MM.1S (cell line): Measurements from ENCODE around the gene WIPF2.

ENCODE experiments used
- DNase-seq: peaks from one replicate; pipeline ENCODE4 v3.0.0-alpha.2; 2015
- H2AFZ ChIP-seq: fragments of 300-600 bp; sonication (generic); 2 replicates; pipeline ENCODE4 v1.6.0; 2016; ENCODE audit warnings: antibody characterized with exemption, low read length
- H3F3A ChIP-seq: fragments of 300-600 bp; sonication (generic); 2 replicates; pipeline ENCODE4 v1.6.1; 2016; ENCODE audit warnings: mild to moderate bottlenecking, antibody characterized with exemption, low read length, moderate library complexity, mixed read lengths; ENCODE audit not compliant: insufficient read depth
- H3K27ac ChIP-seq: fragments of 300-600 bp; sonication (generic); 2 replicates; pipeline ENCODE4 v1.5.1; 2016; ENCODE audit warnings: mild to moderate bottlenecking, low read length
- H3K27me3 ChIP-seq: fragments of 300-600 bp; sonication (generic); replicated peaks from 2 replicates; pipeline ENCODE4 v1.6.0; 2016; ENCODE audit warnings: low read length; ENCODE audit not compliant: insufficient read depth
- H3K36me3 ChIP-seq: fragments of 300-600 bp; sonication (generic); replicated peaks from 2 replicates; pipeline ENCODE4 v1.6.1; 2016; ENCODE audit warnings: mild to moderate bottlenecking, low read length, mixed read lengths; ENCODE audit not compliant: insufficient read depth
- H3K4me1 ChIP-seq: fragments of 300-600 bp; sonication (generic); 2 replicates; pipeline ENCODE4 v1.6.1; 2016; ENCODE audit warnings: low read length, mixed read lengths
- H3K4me2 ChIP-seq: fragments of 300-600 bp; sonication (generic); 2 replicates; pipeline ENCODE4 v1.6.0; 2016; ENCODE audit warnings: low read depth, low read length
- H3K4me3 ChIP-seq: fragments of 300-600 bp; sonication (generic); 2 replicates; pipeline ENCODE4 v1.5.1; 2016; ENCODE audit warnings: low read length, mixed read lengths
- H3K79me2 ChIP-seq: fragments of 300-600 bp; sonication (generic); 2 replicates; pipeline ENCODE4 v1.6.1; 2016; ENCODE audit warnings: mixed run types, low read length, mixed read lengths
- H3K9ac ChIP-seq: fragments of 300-600 bp; sonication (generic); 2 replicates; pipeline ENCODE4 v1.6.1; 2016; ENCODE audit warnings: low read length, mixed read lengths
- H3K9me2 ChIP-seq: fragments of 300-600 bp; sonication (generic); replicated peaks from 2 replicates; pipeline ENCODE4 v1.6.1; 2016; ENCODE audit warnings: mild to moderate bottlenecking, low read length, mixed read lengths; ENCODE audit not compliant: insufficient read depth
- H3K9me3 ChIP-seq: fragments of 300-600 bp; sonication (generic); replicated peaks from 2 replicates; pipeline ENCODE4 v1.6.1; 2016; ENCODE audit warnings: mild to moderate bottlenecking, low read length, mixed read lengths; ENCODE audit not compliant: insufficient read depth
- H4K20me1 ChIP-seq: fragments of 300-600 bp; sonication (generic); 2 replicates; pipeline ENCODE4 v1.6.1; 2016; ENCODE audit warnings: mild to moderate bottlenecking, low read length, moderate library complexity, mixed read lengths; ENCODE audit not compliant: insufficient read depth
- CTCF ChIP-seq: fragments of 300-600 bp; sonication (generic); IDR thresholded peaks from 2 replicates; pipeline ENCODE4 v1.5.1; 2016; ENCODE audit warnings: antibody characterized with exemption, low read length, mixed read lengths
- EZH2 ChIP-seq: fragments of 300-600 bp; sonication (generic); optimal IDR thresholded peaks from 2 replicates; pipeline ENCODE3; 2017; ENCODE audit warnings: low read depth, mild to moderate bottlenecking, antibody characterized with exemption, low read length, mixed read lengths
- EZH2phosphoT487 ChIP-seq: fragments of 300-600 bp; sonication (generic); IDR thresholded peaks from 2 replicates; pipeline ENCODE4 v1.6.1; 2018; ENCODE audit warnings: antibody characterized with exemption, low read length

WIPF2 gene

GRCh38 chr17:40331743-40332641, 112.9 kb downstream of the WIPF2 start:
- Histone ChIP-seq H3F3A (no peaks in the 10 kb centered on the region), H3K9me2 (no peaks in the 10 kb centered on the region), H3K9me3 (no peaks in the 10 kb centered on the region), H4K20me1 (peaks cover 64% of the 10 kb centered on the region), H3K36me3 (peaks cover 6% of the 10 kb centered on the region), H3K4me3 (no peak overlapping the region), H2AFZ (no peak overlapping the region), H3K4me1 (peaks cover 12% of the 10 kb centered on the region), H3K9ac (no peak overlapping the region), H3K27ac (no peak overlapping the region), H3K27me3 (no peaks in the 10 kb centered on the region), H3K4me2 (no peak overlapping the region), H3K79me2 (peaks cover 100% of the 10 kb centered on the region)
- TF ChIP-seq EZH2phosphoT487 (no peak), EZH2 (no peak), CTCF (no peak)
- no peak for DNase-seq
